Kasumi-1 (cell line): ENCODE results near the gene MAML1.
A peak's percentile ranks its signal among the peaks of the same experiment; 100 is the strongest.
"Not testable (repeated sequence)": the region's sequence is repeated elsewhere in the genome, so short reads cannot be mapped to it uniquely, and the experiment has no call there.

Source experiments
- DNase-seq, 2 experiments: peaks; one replicate each; lab custom pipeline; 2025; lab: John Stamatoyannopoulos, UW

MAML1 gene

DNA sequence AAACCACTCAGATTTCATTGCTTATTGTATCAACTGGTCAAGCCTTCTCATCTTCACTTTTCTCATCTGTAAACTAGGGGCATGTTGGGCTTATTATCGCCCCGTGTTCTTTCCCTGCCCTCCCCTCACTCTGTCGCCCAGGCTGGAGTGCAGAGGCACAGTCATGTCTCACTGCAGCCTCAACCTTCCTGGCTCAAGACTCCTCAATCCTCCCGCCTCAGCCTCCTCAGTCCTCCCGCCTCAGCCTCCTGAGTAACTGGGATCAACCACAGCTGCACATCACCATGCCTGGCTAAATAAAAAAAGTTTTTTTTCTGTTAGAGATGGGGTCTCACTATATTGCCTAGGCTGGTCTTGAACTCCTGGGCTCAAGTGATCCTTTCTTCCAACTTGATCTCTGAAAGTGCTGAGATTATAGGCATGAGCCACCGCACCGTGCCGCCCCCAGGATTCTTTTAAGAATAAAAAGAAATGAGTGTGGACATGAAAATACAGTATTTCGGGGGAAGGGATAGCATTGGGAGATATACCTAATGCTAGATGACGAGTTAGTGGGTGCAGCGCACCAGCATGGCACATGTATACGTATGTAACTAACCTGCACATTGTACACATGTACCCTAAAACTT lies 2.0 kb downstream of the MAML1 start:
- no peak for DNase-seq

DNA sequence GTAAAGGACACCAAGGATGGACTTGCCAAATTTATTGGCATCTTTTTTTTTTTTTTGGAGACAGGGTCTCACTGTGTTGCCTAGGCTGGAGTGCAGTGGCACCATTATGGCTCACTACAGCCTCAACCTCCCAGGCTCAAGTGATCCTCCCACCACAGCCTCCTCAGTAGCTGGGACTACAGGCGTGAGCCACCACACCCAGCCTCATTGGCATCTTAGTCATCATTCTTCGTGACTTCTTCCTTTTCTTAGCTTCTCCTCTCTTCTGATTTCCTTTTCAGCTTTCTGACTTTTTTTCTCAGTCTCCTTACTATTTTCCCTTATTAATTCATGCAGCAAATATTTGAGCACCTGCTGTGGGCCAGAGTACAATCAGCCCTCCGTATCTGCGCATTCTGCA lies 6.1 kb downstream of the MAML1 start:
- no peak for DNase-seq

DNA sequence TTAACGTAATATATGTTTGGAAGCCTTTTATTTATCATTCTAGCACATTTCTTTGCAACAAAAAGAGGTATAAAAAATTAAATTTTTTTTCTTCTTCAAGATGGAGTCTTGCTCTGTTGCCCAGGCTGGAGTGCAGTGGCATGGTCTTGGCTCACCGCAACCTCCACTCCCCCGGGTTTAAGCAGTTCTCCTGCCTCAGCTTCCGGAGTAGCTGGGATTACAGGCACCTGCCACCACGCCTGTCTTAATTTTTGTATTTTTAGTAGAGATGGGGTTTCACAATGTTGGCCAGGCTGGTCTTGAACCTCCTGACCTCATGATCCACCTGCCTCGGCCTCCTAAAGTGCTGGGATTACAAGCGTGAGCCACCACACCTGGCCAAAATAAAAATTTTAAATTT lies 11.5 kb downstream of the MAML1 start:
- DNase-seq, result not testable (repeated sequence)

DNA sequence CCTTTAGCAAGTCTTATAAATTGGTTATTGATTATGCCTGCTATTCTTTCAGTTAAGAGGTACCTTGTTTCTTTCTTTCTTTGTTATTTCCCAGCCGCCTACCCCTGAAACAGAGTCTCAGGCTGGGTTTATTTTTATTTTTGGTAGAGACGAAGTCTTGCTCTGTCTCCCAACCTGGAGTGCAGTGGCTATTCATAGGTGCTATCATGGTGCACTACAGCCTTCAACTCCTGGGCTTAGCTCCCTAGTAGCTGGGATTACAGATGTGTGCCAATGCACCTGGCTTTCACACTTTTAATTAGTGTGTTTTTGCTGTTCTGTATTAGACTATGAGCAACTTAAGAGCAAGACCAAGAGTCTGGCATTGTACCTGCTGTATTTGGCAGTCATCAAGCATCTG lies 14.2 kb downstream of the MAML1 start:
- no peak for DNase-seq

DNA sequence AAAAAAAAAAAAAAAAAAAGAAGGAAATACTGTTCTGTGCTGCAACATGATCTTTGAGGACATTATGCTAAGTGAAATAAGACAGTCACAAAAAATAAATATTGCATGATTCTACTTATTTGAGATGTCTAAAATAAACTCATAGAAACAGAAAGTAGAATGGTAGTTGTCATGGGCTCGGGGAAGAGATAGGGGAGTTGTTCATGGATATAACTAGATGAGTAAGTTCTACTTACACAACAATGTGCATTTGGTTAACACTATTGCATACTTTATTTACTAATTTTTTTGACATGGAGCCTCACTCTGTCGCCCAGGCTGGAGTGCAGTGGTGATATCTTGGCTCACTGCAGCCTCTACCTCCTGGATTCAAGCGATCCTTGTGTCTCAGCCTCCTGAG lies 15.2 kb downstream of the MAML1 start:
- no peak for DNase-seq

DNA sequence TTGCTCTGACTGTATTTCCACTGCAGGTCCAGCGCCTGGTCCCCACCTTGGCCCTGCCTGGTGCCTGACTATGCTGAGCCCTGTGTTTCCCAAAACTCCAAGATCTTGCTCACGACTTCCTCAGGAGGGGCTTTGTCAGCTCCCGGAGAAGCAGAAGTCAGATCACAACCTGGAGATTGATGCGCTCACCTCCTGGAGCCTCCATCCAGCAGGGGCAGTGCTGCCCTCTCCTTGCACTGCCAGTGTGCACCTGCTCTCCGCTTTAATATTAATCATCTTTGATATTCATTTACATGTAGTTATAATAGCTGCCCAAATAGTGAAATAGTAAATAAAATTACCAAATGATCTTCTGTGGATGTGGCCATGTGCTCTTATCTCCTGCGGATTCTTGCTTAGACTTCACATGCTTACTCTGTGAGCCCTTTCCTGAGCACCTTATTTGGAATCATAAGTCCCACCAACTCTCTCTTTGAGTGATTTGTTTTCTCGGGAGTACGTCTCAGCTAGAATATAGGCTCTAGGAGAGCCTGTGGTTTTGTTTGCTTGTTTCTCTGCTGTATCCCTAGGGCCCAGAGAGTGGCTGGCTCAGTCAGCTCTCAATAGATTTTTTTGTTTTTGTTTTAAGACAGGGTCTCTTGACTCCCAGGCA lies 17.4 kb downstream of the MAML1 start:
- no peak for DNase-seq

DNA sequence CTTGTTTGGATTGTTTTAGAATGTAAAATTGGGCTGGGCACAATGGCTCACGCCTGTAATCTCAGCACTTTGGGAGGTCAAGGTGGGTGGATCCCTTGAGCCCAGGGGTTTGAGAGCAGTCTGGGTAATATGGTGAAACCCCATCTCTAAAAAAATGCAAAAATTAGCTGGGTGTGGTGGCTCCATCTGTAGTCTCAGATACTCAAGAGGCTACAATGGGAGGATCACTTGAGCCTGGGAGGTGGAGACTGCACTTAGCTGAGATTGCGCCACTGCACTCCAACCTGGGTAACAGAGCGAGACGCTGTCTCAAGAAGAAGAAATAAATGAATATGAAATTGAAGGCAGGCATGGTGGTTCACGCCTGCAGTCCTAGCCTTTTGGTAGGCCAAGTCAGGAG lies 21.3 kb downstream of the MAML1 start:
- no peak for DNase-seq

DNA sequence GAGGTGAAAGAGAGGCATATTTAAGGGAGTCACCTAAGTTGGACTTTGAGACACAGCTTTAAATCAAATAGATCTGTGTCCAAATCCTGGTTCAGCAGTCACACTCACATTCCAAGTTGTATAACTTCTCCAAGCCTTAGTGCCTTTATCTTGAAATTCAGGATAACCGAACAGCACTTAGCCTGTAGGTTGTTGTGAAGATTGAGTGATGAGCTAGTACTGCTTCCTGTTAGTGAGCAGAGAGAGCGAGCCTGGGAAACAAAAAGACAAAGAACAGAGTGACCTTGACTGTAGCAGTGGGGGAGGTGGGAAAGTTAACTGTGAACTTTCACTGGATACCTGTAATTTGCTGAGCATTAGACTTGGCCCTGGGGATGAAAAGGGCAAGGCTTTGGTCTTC lies 22.4 kb downstream of the MAML1 start:
- DNase-seq, result no peak

DNA sequence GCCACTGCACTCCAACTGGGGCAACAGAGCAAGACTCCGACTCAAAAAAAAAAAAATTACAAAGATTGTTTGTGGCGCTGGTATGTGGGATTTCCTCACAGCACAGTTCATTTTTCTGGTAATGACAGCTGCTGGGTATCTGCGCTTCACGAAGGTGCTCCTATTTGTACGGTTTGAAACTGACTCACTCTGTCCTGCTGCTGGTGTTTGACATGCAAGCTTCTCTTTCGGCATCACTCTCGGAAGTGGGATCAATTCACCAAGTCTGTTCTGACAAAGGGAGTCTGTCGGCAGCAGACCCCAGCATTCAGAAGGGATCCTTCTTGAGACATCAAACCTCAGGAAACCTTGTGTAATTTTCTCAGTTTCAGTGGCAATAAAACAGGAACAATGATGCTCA lies 26.3 kb downstream of the MAML1 start:
- DNase-seq, result peak; percentile 22 to 24

DNA sequence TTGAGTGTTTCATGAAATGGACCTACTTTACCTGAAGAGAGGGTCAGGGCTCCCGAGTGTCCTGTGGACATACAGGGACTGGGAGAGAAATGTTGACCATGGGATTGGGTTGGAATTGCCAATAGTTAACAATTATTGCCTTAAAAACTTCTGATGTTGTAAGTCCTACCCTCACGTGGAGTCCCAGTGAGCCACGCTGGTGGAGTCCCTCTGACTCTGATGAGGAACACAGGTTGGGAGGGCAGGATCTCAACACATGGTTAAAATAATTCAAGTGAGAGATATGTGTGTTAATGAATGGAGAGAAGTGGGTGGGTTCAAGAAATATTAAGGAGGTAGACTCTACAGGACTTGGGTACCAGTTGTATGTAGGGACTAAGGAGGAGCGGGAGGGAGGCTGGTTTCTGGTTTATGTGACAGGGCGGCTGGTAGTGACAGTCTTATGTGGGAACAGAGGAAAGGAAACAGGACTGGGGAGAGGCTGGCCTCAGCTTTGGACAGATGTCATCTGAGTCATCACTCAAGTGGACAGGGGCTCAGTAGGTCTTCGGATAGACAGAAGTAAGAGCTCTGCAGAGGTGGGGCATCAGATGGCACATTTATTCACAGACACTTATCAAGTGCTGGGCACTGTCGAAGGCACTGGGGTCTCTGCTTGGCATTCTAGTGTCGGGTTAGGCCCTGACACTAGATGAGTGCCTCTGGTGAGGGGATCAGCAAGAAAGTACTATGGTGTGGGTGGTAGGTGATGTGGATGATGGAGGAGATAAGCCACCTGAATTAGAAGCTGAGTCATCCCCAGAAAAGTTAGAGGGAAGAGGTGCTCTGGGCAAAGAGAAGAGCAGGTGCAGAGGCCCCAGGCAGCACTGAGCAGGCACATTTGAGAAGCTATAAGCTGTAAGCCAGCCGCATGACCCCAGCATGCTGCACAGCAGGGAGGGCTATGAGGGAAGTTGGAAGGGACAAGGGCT lies 27.2 kb downstream of the MAML1 start:
- no peak for DNase-seq

DNA sequence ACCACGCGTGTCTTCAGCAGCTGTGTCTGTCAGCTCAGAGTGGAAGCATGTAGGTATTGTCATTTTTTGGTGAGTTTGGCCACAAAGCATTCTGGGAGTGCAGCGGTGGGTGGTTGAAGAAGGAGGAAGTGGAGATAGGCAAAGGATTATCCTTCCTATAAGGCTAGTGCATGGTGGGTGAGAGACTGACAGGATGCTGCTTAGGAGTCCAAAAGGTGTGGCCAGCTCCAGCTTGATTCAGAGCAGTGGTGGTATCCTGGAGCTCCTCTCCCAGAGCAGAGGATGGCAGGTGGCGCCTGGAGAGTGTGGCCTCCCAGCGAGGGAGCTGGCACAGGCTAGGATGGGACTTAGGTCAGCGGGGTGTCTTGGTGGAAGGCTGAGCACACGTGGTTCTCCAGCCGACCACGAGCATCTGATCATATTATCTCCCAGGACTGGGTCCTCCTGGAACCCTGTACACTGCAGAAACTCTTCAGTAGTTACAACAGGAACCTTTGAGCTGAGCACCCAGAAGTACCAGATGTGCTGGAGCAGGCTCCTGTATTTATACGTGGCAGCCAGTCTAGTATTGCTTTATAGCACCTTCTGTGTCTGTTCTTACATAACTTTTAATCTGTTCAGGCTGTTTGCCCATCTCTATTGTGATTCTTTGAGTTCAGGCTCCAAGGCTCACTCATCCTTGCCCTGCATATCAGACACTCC lies 29.6 kb downstream of the MAML1 start:
- DNase-seq, result peak; percentile 75 to 76

DNA sequence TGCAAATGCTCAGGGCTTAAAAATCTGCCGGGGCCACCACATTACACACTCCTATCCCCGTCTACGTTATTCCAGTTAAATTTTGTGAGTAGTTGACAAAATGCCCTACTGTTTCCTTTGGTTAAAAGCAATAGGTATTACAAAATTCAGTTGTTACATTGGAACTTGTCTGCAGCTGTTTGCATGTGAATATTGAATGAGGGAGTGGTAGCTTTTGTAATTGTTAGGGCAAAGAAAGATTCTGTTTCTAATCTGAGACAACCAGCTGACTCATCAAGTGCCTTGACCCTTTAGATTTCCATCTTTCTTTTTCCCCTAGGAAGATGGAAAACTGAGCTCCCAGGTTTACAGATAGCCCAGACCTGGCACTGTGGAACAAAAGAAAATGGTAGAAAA lies 30.2 kb downstream of the MAML1 start:
- no peak for DNase-seq

DNA sequence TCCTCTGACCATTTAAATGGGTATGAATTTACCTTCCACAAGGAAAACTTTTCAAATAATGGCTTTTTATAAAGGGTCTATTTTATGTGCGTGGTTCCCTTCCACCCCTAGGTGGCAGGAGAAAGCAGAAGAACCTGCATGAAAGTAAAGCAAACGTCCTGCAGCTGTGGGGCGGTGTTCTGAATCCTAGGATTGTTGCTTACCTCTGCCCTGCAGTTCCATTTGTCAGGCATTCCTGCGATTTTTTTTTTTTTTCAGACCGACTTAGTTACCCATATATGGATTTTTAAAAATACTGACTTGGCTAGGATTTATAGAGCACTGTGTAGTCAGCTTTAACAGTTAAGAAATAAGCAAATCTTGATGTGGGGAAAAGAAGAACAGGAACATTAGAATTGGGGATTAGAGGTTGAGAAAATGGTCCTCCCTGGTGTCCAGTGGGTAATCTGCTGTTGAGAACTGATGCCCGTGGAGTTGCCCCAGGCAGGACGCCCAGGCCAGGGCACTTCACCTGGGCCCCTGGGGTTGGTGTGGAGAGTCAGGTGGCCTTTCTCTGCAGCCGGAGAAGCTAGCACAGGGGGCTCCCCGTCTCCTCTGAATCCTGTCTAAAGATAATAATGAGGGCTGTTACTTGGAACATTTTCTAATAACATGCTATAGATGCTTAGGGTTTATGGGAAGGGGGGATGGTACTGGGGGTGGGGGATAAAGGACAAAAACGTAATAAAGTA lies 30.8 kb downstream of the MAML1 start:
- peak; percentile 73 to 85 for DNase-seq

DNA sequence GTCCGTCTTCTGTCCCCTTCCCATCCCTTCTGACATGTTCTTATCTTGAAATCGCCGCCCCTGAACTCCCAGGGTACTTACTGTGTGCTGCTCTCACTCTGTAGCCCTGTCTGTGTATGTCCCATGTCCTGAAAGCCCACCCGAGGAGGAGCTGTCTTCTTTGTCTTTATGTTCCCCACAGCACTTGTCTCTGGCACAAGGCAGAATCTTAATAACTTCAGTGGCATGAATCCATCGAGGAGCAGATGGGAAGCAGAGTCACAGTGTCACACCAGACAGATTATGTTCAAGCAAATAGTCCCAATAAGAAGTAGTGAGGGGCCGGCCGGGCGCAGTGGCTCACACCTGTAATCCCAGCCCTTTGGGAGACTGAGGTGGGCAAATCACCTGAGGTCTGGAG lies 31.4 kb downstream of the MAML1 start:
- no peak for DNase-seq

DNA sequence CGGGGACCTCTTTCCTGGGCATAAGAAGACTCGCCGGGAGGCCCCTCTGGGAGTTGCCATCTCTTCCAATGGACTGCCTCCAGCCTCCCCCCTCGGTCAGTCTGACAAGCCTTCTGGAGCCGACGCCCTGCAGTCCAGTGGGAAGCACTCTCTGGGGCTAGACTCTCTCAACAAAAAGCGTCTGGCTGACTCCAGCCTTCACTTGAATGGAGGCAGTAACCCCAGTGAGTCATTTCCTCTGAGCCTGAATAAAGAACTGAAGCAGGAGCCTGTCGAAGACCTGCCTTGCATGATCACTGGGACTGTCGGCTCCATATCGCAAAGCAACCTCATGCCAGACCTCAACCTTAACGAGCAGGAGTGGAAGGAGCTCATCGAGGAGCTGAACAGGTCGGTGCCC lies 32.8 kb downstream of the MAML1 start:
- peak; percentile 68 to 72 for DNase-seq

DNA sequence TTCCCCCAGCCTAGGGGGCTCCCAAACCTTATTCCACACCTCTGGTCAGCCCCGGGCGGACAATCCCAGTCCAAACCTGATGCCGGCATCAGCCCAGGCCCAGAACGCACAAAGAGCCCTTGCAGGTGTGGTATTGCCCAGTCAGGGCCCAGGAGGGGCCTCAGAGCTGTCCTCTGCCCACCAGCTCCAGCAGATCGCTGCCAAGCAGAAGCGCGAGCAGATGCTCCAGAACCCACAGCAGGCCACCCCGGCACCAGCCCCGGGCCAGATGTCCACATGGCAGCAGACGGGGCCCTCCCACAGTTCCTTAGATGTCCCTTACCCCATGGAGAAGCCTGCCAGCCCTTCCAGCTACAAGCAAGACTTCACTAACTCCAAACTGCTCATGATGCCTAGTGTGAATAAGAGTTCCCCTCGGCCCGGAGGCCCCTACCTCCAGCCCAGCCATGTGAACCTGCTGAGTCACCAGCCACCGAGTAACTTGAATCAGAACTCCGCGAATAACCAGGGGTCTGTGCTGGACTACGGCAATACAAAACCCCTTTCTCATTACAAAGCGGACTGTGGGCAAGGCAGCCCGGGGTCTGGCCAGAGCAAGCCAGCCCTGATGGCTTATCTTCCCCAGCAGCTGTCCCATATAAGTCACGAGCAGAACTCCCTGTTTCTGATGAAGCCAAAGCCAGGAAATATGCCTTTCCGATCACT lies 33.6 kb downstream of the MAML1 start:
- no peak for DNase-seq

DNA sequence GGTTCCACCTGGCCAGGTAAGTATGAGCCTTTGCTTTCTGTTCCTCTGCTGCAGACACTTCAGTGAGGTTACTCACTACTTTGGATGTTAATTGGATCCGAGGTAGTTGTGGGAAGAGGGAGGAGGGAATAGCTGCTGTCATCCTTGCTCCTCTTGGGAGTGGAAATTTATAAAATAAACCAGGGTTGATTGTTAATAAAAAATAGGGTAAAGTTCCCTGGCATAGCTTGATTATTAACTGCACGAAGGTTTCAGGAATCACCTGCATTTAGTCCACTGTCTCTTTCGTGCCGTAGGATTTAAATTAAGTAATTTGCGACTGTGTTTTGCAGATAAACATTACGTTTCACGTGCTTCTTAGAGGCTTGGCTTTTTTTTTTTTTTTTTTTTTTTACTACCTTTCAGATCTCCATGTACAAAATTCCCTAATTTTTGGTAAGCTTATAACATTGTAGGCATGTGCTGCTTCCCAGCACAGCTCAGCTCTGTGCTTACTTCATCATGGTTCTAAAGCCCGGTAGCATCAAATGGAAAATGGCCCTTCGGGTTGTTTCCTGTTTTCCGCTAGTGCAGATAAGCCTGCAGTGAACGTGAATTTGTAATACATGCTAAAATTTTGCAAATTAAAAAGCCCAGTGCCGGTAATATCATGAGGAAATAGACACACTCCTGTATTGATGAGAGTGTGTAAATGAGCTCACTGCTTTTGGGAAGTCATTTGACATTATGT lies 34.3 kb downstream of the MAML1 start:
- DNase-seq, result no peak

DNA sequence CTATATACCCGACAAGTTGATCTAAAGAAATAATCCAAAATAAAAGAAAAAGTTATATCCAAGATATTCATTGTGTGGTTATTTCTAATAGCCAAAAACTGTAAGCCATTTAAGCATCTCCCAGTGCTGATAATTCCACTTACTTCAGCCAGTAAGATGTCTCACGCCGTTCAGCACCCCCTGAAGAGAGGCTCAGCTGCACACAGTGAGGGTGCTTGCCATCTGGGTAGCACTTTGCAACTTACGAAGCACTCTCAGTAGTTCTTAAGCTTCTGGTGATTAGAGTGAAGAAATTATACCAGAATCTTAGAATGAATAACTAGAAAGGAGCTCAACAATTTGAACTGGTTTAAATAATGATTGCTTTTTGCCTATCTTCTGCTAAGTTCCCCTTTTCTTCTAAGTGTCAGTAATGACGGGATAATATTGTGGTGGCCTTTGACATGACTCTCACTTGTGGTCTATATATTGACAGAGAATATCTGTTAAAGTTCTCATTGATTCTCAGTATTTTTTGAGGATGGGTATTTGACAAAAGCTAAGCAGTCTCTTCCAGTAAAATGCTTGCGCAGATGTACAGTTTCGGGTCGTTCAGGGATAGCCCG lies 35.0 kb downstream of the MAML1 start:
- DNase-seq, result peak; percentile 16 to 62

DNA sequence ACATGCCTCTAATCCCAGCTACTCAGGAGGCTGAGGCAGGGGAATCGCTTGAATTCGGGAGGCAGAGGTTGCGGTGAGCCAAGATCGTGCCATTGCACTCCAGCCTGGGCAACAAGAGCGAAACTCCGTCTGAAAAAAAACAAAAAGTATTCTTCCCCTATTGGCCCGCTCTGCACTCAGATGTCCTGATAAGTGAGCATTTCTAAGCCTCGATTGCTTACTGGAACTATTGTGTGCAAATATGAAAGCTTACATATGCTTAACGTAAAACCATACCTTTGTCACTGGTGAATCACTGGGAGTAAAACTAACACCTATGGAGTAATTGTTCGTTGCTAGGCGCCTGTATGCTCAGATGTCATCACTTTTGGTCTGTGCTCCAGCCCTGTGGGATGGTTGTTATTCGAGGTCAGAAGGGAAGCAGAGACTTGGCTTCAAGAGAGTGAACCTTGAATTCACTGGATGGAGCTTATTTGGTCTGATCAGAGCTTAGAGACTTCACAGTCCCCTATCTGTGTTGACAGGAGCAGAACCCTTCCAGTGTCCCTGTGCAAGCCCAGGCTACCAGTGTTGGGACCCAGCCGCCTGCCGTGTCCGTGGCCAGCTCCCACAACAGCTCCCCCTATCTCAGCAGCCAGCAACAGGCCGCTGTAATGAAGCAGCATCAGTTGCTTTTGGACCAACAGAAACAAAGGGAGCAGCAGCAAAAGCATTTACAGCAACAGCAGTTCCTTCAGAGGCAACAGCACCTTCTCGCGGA lies 35.9 kb downstream of the MAML1 start:
- DNase-seq, result no peak
